OCI-LY3 (cell line): ENCODE results near the gene FBXL13.

Experiments used
- EZH2phosphoT487 ChIP-seq: fragments of 200-600 bp; shearing (Covaris generic); IDR thresholded peaks from 2 replicates; pipeline ENCODE4 v1.6.1; 2018; ENCODE audit warnings: antibody characterized with exemption, mixed run types, low read depth
- TF ChIP-seq, protein P1 (sequence below): fragments of 200-600, 300-600 bp; sonication (generic); IDR thresholded peaks from 2 replicates; pipeline ENCODE4 v1.5.1; 2014; ENCODE audit warnings: antibody characterized with exemption, low read length, low read depth

DNA sequence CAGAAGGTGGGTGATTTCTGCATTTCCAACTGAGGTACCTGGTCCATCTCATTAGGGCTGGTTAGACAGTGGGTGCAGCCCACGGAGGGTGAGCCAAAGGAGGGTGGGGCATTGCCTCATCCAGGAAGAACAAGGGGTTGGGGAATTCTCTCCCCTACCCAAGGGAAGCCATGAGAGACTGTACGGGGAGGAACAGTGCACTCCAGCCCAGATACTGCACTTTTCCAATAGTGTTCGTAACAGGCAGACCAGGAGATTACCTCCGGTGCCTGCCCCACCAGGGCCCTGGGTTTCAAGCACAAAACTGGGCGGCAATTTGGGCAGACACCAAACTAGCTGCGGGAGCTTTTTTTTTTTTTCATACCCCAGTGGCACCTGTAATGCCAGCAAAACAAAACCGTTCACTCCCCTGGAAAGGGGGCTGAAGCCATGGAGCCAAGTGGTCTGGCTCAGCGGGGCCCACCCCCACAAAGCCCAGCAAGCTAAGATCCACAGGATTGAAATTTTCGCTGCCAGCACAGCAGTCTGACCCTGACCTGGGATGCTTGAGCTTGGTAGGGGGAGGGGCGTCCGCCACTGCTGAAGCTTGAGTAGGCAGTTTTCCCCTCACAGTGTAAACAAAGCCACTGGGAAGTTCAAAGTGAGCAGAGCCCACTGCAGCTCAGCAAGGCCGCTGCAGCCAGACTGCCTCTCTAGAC is 31.6 kb upstream of the FBXL13 start:
- TF ChIP-seq, protein P1, sequence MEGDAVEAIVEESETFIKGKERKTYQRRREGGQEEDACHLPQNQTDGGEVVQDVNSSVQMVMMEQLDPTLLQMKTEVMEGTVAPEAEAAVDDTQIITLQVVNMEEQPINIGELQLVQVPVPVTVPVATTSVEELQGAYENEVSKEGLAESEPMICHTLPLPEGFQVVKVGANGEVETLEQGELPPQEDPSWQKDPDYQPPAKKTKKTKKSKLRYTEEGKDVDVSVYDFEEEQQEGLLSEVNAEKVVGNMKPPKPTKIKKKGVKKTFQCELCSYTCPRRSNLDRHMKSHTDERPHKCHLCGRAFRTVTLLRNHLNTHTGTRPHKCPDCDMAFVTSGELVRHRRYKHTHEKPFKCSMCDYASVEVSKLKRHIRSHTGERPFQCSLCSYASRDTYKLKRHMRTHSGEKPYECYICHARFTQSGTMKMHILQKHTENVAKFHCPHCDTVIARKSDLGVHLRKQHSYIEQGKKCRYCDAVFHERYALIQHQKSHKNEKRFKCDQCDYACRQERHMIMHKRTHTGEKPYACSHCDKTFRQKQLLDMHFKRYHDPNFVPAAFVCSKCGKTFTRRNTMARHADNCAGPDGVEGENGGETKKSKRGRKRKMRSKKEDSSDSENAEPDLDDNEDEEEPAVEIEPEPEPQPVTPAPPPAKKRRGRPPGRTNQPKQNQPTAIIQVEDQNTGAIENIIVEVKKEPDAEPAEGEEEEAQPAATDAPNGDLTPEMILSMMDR: no peak
- TF ChIP-seq EZH2phosphoT487: no peak
